GM18511 (cell line): Measurements from ENCODE around the gene TBCCD1.
"Not testable (repeated sequence)": the region's sequence is repeated elsewhere in the genome, so short reads cannot be mapped to it uniquely, and the experiment has no call there.

Experiments used
- ATAC-seq: cut with Tn5 transposase; IDR thresholded peaks from one replicate; pipeline ENCODE4 v1.9.1; 2021; ENCODE audit warnings: mild to moderate bottlenecking, moderate library complexity; ENCODE audit not compliant: unreplicated experiment

The TBCCD1 gene

GRCh38 chr3:186498022-186498421, 69.1 kb downstream of the TBCCD1 start:
- ATAC-seq, result not testable (repeated sequence)

DNA sequence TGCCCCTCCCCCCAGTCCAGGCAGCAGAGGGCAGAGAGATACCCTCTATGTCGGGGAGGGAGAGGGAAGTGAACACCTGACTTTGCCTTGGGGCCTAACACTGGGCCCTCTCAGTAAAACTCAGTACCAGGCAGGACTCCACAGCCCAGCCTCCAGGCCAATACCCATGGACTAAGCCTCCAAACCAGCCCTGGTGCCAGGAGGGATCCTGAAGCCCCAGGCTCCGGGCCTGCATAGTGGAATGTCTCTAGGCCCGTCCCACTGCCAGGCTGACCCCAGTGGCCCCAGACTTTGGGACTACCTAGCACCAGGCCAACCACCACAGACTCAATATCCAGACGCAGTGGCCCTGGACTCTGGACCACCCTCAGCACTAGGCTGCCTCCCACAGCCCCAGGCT, 69.5 kb downstream of the TBCCD1 start:
- ATAC-seq, result no peak

- ATAC-seq, result no peak
Measured at GRCh38 chr3:186496635-186497034, 70.5 kb downstream of the TBCCD1 start.
